Calu3 (cell line): ENCODE measurements around the gene SDCCAG8. TPM values are rescaled to one million over a fixed set of nuclear protein-coding genes. Genes with fewer than 3 reads are reported as not detected.

Experiments
- BruUV-seq: library from RNA; stranded (reverse); fragments of 400-500 nt; replicated peaks from 2 replicates; lab custom pipeline; 2021; lab: Mats Ljungman, UMichigan
- CTCF ChIA-PET: fragments of 300-600 bp; sonication (Branson Sonifier 250); formaldehyde crosslinking; loops from one replicate; lab custom pipeline; 2022; ENCODE audit warnings: antibody characterized with exemption; lab: Charles Lee
- DNase-seq: peaks from one replicate; pipeline ENCODE4 v3.0.0; 2022
- H3K27ac Mint-ChIP-seq: one replicate; pipeline ENCODE4 v1.8.0; 2022; ENCODE audit warnings: mixed read lengths; ENCODE audit not compliant: unreplicated experiment
- H3K27me3 Mint-ChIP-seq: one replicate; pipeline ENCODE4 v1.8.0; 2022; ENCODE audit warnings: mixed read lengths; ENCODE audit not compliant: unreplicated experiment
- H3K36me3 Mint-ChIP-seq: one replicate; pipeline ENCODE4 v1.8.0; 2022; ENCODE audit warnings: mild to moderate bottlenecking, moderate library complexity, mixed read lengths; ENCODE audit not compliant: insufficient read depth, unreplicated experiment
- H3K4me1 Mint-ChIP-seq: one replicate; pipeline ENCODE4 v1.8.0; 2022; ENCODE audit warnings: mild to moderate bottlenecking, low read depth, mixed read lengths; ENCODE audit not compliant: unreplicated experiment
- H3K4me3 Mint-ChIP-seq: one replicate; pipeline ENCODE4 v1.8.0; 2022; ENCODE audit warnings: mild to moderate bottlenecking, low read depth, moderate library complexity, mixed read lengths; ENCODE audit not compliant: unreplicated experiment
- H3K9me3 Mint-ChIP-seq: one replicate; pipeline ENCODE4 v1.8.0; 2022; ENCODE audit warnings: low read depth, mixed read lengths; ENCODE audit not compliant: unreplicated experiment
- CTCF ChIP-seq: fragments of 200-600 bp; IDR thresholded peaks from one replicate; pipeline ENCODE4 v1.8.0; 2022; ENCODE audit warnings: antibody characterized with exemption; ENCODE audit not compliant: unreplicated experiment
- intact Hi-C: fragments of 100-400 bp; cut with micrococcal nuclease; formaldehyde crosslinking; loops from one replicate; pipeline ENCODE4 v1.10.0; 2022; ENCODE audit not compliant: unreplicated experiment
- total RNA-seq: library from RNA; stranded (reverse); gene quantifications from 2 replicates; pipeline ENCODE4 v1.2.3, GENCODE V29; 2022

SDCCAG8 gene
- total RNA-seq, 1 experiment from 2014 or later = 67.3 TPM

- no TSS peak for BruUV-seq
- no peak overlapping the region for H3K4me3 Mint-ChIP-seq
- intact Hi-C loops = no loop called here
- H3K36me3 Mint-ChIP-seq = no peaks in the 10 kb centered on the region
- H3K9me3 Mint-ChIP-seq = no peaks in the 10 kb centered on the region
- TF ChIP-seq CTCF = no peak
- CTCF ChIA-PET = no interaction called here
- H3K27me3 Mint-ChIP-seq = no peaks in the 10 kb centered on the region
- no peaks in the 10 kb centered on the region for H3K4me1 Mint-ChIP-seq
- H3K27ac Mint-ChIP-seq = no peak overlapping the region
- DNase-seq = no peak
Observed at GRCh38 chr1:243428084-243428483, 172.2 kb downstream of the SDCCAG8 start.

DNA sequence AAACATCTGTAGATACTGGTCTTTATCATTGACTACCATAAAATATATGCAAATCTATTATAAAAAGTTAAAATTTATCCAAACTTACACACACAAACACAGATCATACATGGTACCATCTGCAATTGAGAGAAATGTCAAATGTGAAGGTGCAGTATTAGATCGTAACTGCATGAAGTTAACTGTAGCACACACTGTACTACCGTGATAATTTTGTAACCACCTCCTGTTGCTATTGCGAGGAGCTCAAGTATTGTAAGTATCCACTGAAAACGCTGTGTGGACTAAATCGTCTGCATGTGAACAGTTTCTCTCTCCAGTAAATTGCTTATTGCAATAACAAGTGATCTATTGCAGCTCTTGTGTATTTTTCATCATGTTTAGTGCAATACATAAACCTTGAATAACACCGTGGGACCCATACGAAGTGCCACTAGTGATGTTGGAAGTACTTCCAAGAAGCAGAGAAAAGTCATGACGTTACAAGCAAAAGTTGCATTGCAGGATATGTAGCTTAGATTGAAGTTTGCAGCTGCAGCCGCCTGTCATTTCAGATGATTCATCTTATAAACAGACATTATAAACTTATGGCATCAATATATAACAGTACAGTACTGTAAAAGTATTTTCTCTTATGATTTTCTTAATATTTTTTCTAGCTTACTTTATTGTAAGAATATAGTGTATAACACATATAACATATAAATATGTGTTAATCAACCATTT lies 172.9 kb downstream of the SDCCAG8 start:
- Mint-ChIP-seq H3K27ac (no peak overlapping the region), H3K27me3 (no peaks in the 10 kb centered on the region), H3K4me1 (no peaks in the 10 kb centered on the region), H3K4me3 (no peak overlapping the region), H3K36me3 (no peaks in the 10 kb centered on the region), H3K9me3 (no peaks in the 10 kb centered on the region)
- BruUV-seq = no TSS peak
- no peak for DNase-seq
- CTCF ChIA-PET = no interaction called here
- no peak for TF ChIP-seq CTCF
- intact Hi-C loops = no loop called here

- H3K27me3 Mint-ChIP-seq = no peaks in the 10 kb centered on the region
- CTCF ChIA-PET = no interaction called here
- intact Hi-C loops = no loop called here
- H3K9me3 Mint-ChIP-seq = no peaks in the 10 kb centered on the region
- H3K4me3 Mint-ChIP-seq = no peak overlapping the region
- TF ChIP-seq CTCF = no peak
- DNase-seq = no peak
- no peaks in the 10 kb centered on the region for H3K36me3 Mint-ChIP-seq
- no peaks in the 10 kb centered on the region for H3K4me1 Mint-ChIP-seq
- no peak overlapping the region for H3K27ac Mint-ChIP-seq
- no TSS peak for BruUV-seq
Observed at GRCh38 chr1:243431591-243431990, 175.8 kb downstream of the SDCCAG8 start.

DNA sequence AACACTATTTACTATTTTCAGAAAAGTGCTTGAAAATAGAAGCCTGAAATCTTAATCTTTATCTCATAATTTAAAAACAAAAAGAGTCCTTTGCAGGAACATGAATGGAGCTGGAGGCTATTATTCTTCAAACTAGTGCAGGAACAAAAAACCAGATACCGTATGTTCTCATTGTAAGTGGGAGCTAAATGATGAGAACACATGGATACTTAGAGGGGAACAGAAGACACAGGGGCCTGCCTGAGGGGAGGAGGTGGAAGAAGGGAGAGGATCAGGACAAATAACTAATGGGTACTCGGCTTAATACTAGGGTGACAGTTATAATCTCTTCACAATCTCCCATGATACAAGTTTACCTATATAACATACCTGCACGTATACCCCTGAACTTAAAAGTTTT lies 176.3 kb downstream of the SDCCAG8 start:
- H3K27me3 Mint-ChIP-seq = no peaks in the 10 kb centered on the region
- no peak overlapping the region for H3K4me3 Mint-ChIP-seq

More for the DNA sequence above, 176.3 kb downstream of the SDCCAG8 start:
- H3K9me3 Mint-ChIP-seq = no peaks in the 10 kb centered on the region
- no peaks in the 10 kb centered on the region for H3K36me3 Mint-ChIP-seq
- intact Hi-C loops = no loop called here
- CTCF ChIA-PET = no interaction called here
- TF ChIP-seq CTCF = no peak
- no TSS peak for BruUV-seq
- no peak overlapping the region for H3K27ac Mint-ChIP-seq
- DNase-seq = no peak
- H3K4me1 Mint-ChIP-seq = no peaks in the 10 kb centered on the region
